ENCODE measurements around the gene ATP6V0D1. TPM values are rescaled to one million over a fixed set of nuclear protein-coding genes. Genes with fewer than 3 reads are reported as not detected.
A peak's percentile ranks its signal among the peaks of the same experiment; 100 is the strongest.

Gene ATP6V0D1
- total RNA-seq, 1 donor, result 158 TPM

DNA sequence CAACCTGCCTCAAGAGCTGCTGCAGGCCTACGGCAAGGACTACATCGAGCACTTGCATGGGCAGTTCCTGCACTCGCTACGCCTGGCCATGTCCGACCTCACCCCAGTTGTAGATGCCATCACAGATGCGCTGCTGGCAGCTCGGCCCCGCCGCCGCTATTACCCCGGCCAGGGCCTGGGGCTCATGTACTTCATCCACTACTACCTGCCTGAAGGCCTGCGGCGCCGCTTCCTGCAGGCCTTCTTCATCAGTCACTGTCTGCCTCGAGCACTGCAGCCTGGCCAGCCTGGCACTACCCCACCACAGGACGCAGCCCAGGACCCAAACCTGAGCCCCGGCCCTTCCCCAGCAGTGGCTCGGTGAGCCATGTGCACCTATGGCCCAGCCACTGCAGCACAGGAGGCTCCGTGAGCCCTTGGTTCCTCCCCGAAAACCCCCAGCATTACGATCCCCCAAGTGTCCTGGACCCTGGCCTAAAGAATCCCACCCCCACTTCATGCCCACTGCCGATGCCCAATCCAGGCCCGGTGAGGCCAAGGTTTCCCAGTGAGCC is 44.2 kb downstream of the ATP6V0D1 start:
- peaks cover under 1% of the 10 kb centered on the region for H3K79me2 ChIP-seq (ENCODE audit: insufficient read depth, low read length)
- H3K4me2 ChIP-seq (ENCODE audit: insufficient read depth, low read length), result no peak overlapping the region
- H3K9me3 ChIP-seq (ENCODE audit: low read depth, low read length), result no peaks in the 10 kb centered on the region
- no peaks in the 10 kb centered on the region for H3K27me3 ChIP-seq (ENCODE audit: insufficient read depth, low read length)
- peaks cover 20% of the 10 kb centered on the region for H3K36me3 ChIP-seq (ENCODE audit: insufficient read depth, low read length)
- H3K4me1 ChIP-seq (ENCODE audit: insufficient read depth, low read length), result no peaks in the 10 kb centered on the region
- H3K4me3 ChIP-seq (ENCODE audit: insufficient read depth, low read length), result no peak overlapping the region
- peak; percentile 67 for DNase-seq (ENCODE audit: insufficient read length, low spot score, missing footprints)
- H2AFZ ChIP-seq (ENCODE audit: low read length), result no peak overlapping the region
- no peak for TF ChIP-seq CTCF (IDR thresholded peaks at IDR 0.05; ENCODE audit: extremely low read depth, low read depth, low read length)
- no peak overlapping the region for H3K27ac ChIP-seq (ENCODE audit: low read depth, low read length)
- H4K20me1 ChIP-seq (ENCODE audit: insufficient read depth, low read length), result peaks cover 12% of the 10 kb centered on the region

DNA sequence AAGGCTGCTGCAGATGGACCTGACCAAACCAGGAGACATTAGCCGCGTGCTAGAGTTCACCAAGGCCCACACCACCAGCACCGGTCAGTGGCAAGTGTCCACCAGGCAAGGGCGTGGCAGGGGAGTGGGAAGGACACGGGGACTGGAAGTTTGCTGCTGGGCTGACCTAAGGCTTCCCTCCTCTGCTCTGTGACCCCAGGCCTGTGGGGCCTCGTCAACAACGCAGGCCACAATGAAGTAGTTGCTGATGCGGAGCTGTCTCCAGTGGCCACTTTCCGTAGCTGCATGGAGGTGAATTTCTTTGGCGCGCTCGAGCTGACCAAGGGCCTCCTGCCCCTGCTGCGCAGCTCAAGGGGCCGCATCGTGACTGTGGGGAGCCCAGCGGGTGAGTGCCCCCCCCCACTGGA is 45.2 kb downstream of the ATP6V0D1 start:
- DNase-seq (ENCODE audit: insufficient read length, low spot score, missing footprints), result peak; percentile 65
- H3K4me3 ChIP-seq (ENCODE audit: insufficient read depth, low read length), result no peak overlapping the region

DNA sequence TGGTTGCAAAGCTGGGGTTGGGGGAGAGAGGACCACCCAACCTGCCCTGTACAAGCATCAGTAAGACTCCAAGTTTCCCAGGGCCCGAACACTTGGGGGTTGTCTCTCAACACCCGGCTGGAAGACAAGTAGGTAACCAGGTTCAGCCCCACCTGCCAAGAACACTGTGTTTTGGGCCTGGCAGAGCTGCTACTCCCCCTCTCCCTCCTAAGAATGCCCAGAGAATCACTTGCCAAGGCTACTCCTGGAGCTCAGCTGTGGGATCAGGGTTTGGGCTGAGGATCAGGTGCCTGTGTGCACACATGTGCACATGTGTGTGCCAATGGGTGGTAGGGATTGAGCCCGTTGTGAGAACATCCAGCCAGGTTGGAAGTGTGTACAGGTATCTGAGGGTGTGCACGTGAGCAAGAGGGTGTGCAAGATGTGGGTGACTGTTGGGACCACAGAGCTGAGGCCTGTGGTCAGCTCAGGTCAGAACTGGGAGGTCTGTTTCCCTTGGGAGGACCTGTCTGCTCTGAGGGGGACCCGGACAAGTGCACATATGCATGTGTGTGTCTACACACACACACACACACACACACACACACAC is 47.7 kb downstream of the ATP6V0D1 start:
- no peak for TF ChIP-seq CTCF (IDR thresholded peaks at IDR 0.05; ENCODE audit: extremely low read depth, low read depth, low read length)
- DNase-seq (ENCODE audit: insufficient read length, low spot score, missing footprints), result peak; percentile 85
- peaks cover 17% of the 10 kb centered on the region for H4K20me1 ChIP-seq (ENCODE audit: insufficient read depth, low read length)
- no peak overlapping the region for H2AFZ ChIP-seq (ENCODE audit: low read length)
- no peak overlapping the region for H3K4me2 ChIP-seq (ENCODE audit: insufficient read depth, low read length)
- no peak overlapping the region for H3K4me3 ChIP-seq (ENCODE audit: insufficient read depth, low read length)
- H3K27me3 ChIP-seq (ENCODE audit: insufficient read depth, low read length), result peaks cover 24% of the 10 kb centered on the region
- H3K36me3 ChIP-seq (ENCODE audit: insufficient read depth, low read length), result peaks cover 9% of the 10 kb centered on the region
- H3K4me1 ChIP-seq (ENCODE audit: insufficient read depth, low read length), result peaks cover 3% of the 10 kb centered on the region
- H3K79me2 ChIP-seq (ENCODE audit: insufficient read depth, low read length), result no peaks in the 10 kb centered on the region
- no peak overlapping the region for H3K27ac ChIP-seq (ENCODE audit: low read depth, low read length)
- H3K9me3 ChIP-seq (ENCODE audit: low read depth, low read length), result no peaks in the 10 kb centered on the region

More for the DNA sequence above, 45.2 kb downstream of the ATP6V0D1 start:
- H3K27ac ChIP-seq (ENCODE audit: low read depth, low read length), result no peak overlapping the region
- no peak overlapping the region for H3K4me2 ChIP-seq (ENCODE audit: insufficient read depth, low read length)
- TF ChIP-seq CTCF (IDR thresholded peaks at IDR 0.05; ENCODE audit: extremely low read depth, low read depth, low read length), result no peak
- peaks cover 7% of the 10 kb centered on the region for H4K20me1 ChIP-seq (ENCODE audit: insufficient read depth, low read length)
- peaks cover 3% of the 10 kb centered on the region for H3K4me1 ChIP-seq (ENCODE audit: insufficient read depth, low read length)
- H3K79me2 ChIP-seq (ENCODE audit: insufficient read depth, low read length), result no peaks in the 10 kb centered on the region
- peaks cover 20% of the 10 kb centered on the region for H3K36me3 ChIP-seq (ENCODE audit: insufficient read depth, low read length)
- H2AFZ ChIP-seq (ENCODE audit: low read length), result no peak overlapping the region
- no peaks in the 10 kb centered on the region for H3K27me3 ChIP-seq (ENCODE audit: insufficient read depth, low read length)
- no peaks in the 10 kb centered on the region for H3K9me3 ChIP-seq (ENCODE audit: low read depth, low read length)

DNA sequence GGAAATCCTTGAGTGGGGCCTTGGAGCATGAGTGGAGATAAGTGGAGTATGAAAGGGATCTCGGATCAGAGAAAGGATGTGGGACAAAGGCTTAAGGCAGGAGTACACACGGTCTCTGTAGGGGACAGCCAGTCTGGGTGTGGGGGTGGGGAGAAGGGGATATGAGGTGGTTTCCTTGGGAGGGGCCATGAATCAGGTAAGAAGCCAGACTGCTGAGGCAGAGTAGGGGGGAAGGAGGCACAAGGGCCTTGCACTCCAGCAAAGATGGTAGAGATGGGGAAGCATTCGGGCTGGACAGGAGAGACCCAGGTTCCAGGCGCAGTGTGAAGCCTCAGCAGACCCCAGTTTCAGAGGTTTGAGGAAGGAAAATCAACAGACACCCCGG is 48.5 kb downstream of the ATP6V0D1 start:
- Histone ChIP-seq H2AFZ (ENCODE audit: low read length) (no peak overlapping the region), H3K79me2 (ENCODE audit: insufficient read depth, low read length) (no peaks in the 10 kb centered on the region), H3K9me3 (ENCODE audit: low read depth, low read length) (no peaks in the 10 kb centered on the region), H3K4me1 (ENCODE audit: insufficient read depth, low read length) (peaks cover 3% of the 10 kb centered on the region), H3K27me3 (ENCODE audit: insufficient read depth, low read length) (peaks cover 27% of the 10 kb centered on the region), H3K27ac (ENCODE audit: low read depth, low read length) (no peak overlapping the region), H3K36me3 (ENCODE audit: insufficient read depth, low read length) (peaks cover 2% of the 10 kb centered on the region), H3K4me3 (ENCODE audit: insufficient read depth, low read length) (no peak overlapping the region), H4K20me1 (ENCODE audit: insufficient read depth, low read length) (peaks cover 17% of the 10 kb centered on the region), H3K4me2 (ENCODE audit: insufficient read depth, low read length) (no peak overlapping the region)
- DNase-seq (ENCODE audit: insufficient read length, low spot score, missing footprints), result peak; percentile 89
- TF ChIP-seq CTCF (IDR thresholded peaks at IDR 0.05; ENCODE audit: extremely low read depth, low read depth, low read length), result no peak

All from osteoblast (primary cell).